H1 (cell line): Measurements from ENCODE around the gene MAP4K1. TPM values are rescaled to one million over a fixed set of nuclear protein-coding genes. Genes with fewer than 3 reads are reported as not detected.
A peak's percentile ranks its signal among the peaks of the same experiment; 100 is the strongest.

Experiments used
- CTCF ChIA-PET: fragments of 300-600 bp; sonication (Branson Sonifier 250); formaldehyde crosslinking; loops from one replicate; lab custom pipeline; 2021; ENCODE audit not compliant: partially characterized antibody; lab: Charles Lee
- POLR2A ChIA-PET: fragments of 300-600 bp; sonication (Branson Sonifier 250); formaldehyde crosslinking; loops from one replicate; lab custom pipeline; 2021; ENCODE audit warnings: inconsistent platforms; ENCODE audit not compliant: partially characterized antibody; lab: Charles Lee
- DNase-seq, 2 experiments: peaks; one replicate each; pipeline versions ENCODE4 v3.0.0 to v3.0.0-alpha.2; 2010 to 2022; ENCODE audit warnings: low spot score in 2 of 2, low read depth in 1 of 2, mixed read lengths in 1 of 2
- FAIRE-seq: peaks from 2 replicates; lab custom pipeline; 2011; peaks lifted over from hg19 to GRCh38; lab: Jason Lieb, UNC
- H2AFZ ChIP-seq: 2 replicates; pipeline ENCODE4 v1.8.1; 2012; ENCODE audit warnings: low read length, inconsistent platforms
- H2AK5ac ChIP-seq: 2 replicates; pipeline ENCODE4 v1.6.1; 2013; ENCODE audit warnings: low read depth, low read length
- H2BK120ac ChIP-seq: replicated peaks from 2 replicates; pipeline ENCODE3; 2013; ENCODE audit warnings: low read depth, low read length, inconsistent platforms
- H2BK12ac ChIP-seq: 2 replicates; pipeline ENCODE4 v1.6.1; 2013; ENCODE audit warnings: low read depth, low read length
- H2BK15ac ChIP-seq: 2 replicates; pipeline ENCODE4 v1.6.1; 2013; ENCODE audit warnings: low read length
- H2BK20ac ChIP-seq: 2 replicates; pipeline ENCODE4 v1.6.1; 2013; ENCODE audit warnings: low read length
- H2BK5ac ChIP-seq: 2 replicates; pipeline ENCODE4 v1.6.1; 2013; ENCODE audit warnings: low read depth, low read length
- H3K14ac ChIP-seq: 2 replicates; pipeline ENCODE4 v1.6.1; 2013; ENCODE audit warnings: inconsistent platforms; ENCODE audit not compliant: insufficient read length
- H3K18ac ChIP-seq: 2 replicates; pipeline ENCODE4 v1.6.1; 2013; ENCODE audit warnings: low read length; ENCODE audit errors: extremely low read depth
- H3K23ac ChIP-seq: 2 replicates; pipeline ENCODE4 v1.6.1; 2013; ENCODE audit warnings: inconsistent platforms; ENCODE audit not compliant: insufficient read length
- H3K23me2 ChIP-seq: 2 replicates; pipeline ENCODE4 v1.6.1; 2013; ENCODE audit warnings: low read depth, low read length
- H3K27ac ChIP-seq: 2 replicates; pipeline ENCODE4 v1.6.1; 2011; ENCODE audit warnings: low read depth, low read length, inconsistent platforms
- H3K27me3 ChIP-seq, 4 experiments: replicated peaks in 1 of 4; 1 replicate in 1 of 4; 2 replicates in 3 of 4; pipeline versions ENCODE4 v1.6.1 to v1.8.1; 2011 to 2013; ENCODE audit warnings: low read length in 3 of 4, mild to moderate bottlenecking in 3 of 4, inconsistent platforms in 2 of 4, mixed read lengths in 2 of 4, moderate library complexity in 1 of 4; ENCODE audit not compliant: control insufficient read depth in 3 of 4, insufficient read depth in 3 of 4; ENCODE audit errors: extremely low read depth in 1 of 4
- H3K36me3 ChIP-seq, 4 experiments: 2 replicates each; pipeline versions ENCODE4 v1.6.1 to v1.8.1; 2011 to 2013; ENCODE audit warnings: mild to moderate bottlenecking in 4 of 4, low read length in 3 of 4, moderate library complexity in 2 of 4, control low read depth in 1 of 4, inconsistent platforms in 1 of 4; ENCODE audit not compliant: insufficient read depth in 4 of 4, control insufficient read depth in 2 of 4
- H3K4ac ChIP-seq: replicated peaks from 2 replicates; pipeline ENCODE3; 2013; ENCODE audit warnings: low read length, low read depth, mixed read lengths, inconsistent platforms; ENCODE audit not compliant: insufficient read length
- H3K4me1 ChIP-seq, 4 experiments: replicated peaks in 1 of 4; 1 replicate in 1 of 4; 2 replicates in 3 of 4; pipeline versions ENCODE4 v1.6.1 to v1.8.1; 2011 to 2013; ENCODE audit warnings: low read length in 3 of 4, inconsistent platforms in 2 of 4, mixed read lengths in 1 of 4; ENCODE audit not compliant: insufficient read depth in 4 of 4, control insufficient read depth in 3 of 4
- H3K4me2 ChIP-seq, 2 experiments: 2 replicates each; pipeline versions ENCODE4 v1.6.1 to v1.8.1; 2011 to 2013; ENCODE audit warnings: low read depth in 2 of 2, low read length in 2 of 2, control low read depth in 1 of 2, inconsistent platforms in 1 of 2, mild to moderate bottlenecking in 1 of 2; ENCODE audit not compliant: insufficient read depth in 1 of 2
- H3K4me3 ChIP-seq, 4 experiments: fragments of 200-600, 300-600 bp in 1 of 4; sonication (generic), shearing (Covaris generic), sonication (Bioruptor Twin) in 1 of 4; 2 replicates each; pipeline versions ENCODE4 v1.5.1 to v1.8.1; 2011 to 2016; ENCODE audit warnings: low read length in 4 of 4, low read depth in 3 of 4, control low read depth in 2 of 4, inconsistent platforms in 2 of 4, mild to moderate bottlenecking in 2 of 4, mixed read lengths in 1 of 4, moderate library complexity in 1 of 4; ENCODE audit not compliant: insufficient read depth in 2 of 4; ENCODE audit errors: extremely low read depth in 1 of 4
- H3K56ac ChIP-seq: replicated peaks from 2 replicates; pipeline ENCODE3; 2013; ENCODE audit warnings: low read depth, mild to moderate bottlenecking, mixed read lengths, low read length, inconsistent platforms; ENCODE audit not compliant: insufficient read length
- H3K79me1 ChIP-seq: 2 replicates; pipeline ENCODE4 v1.6.1; 2013; ENCODE audit warnings: low read depth, low read length, control low read depth
- H3K79me2 ChIP-seq, 2 experiments: 2 replicates each; pipeline versions ENCODE4 v1.6.1 to v1.8.1; 2012 to 2013; ENCODE audit warnings: low read length in 2 of 2, mild to moderate bottlenecking in 2 of 2, inconsistent platforms in 1 of 2; ENCODE audit not compliant: insufficient read depth in 2 of 2, control insufficient read depth in 1 of 2
- H3K9ac ChIP-seq, 4 experiments: replicated peaks in 1 of 4; 1 replicate in 1 of 4; 2 replicates in 3 of 4; pipeline versions ENCODE4 v1.6.1 to v1.8.1; 2011 to 2013; ENCODE audit warnings: low read depth in 3 of 4, low read length in 3 of 4, control low read depth in 2 of 4, mild to moderate bottlenecking in 2 of 4, moderate library complexity in 2 of 4, inconsistent platforms in 1 of 4; ENCODE audit errors: extremely low read depth in 1 of 4
- H3K9me3 ChIP-seq, 2 experiments: 2 replicates each; pipeline versions ENCODE4 v1.6.1 to v1.8.1; 2012 to 2013; ENCODE audit warnings: mild to moderate bottlenecking in 2 of 2, moderate library complexity in 2 of 2, control low read depth in 1 of 2, inconsistent platforms in 1 of 2, low read depth in 1 of 2, low read length in 1 of 2, mixed read lengths in 1 of 2; ENCODE audit not compliant: insufficient read depth in 2 of 2
- H4K20me1 ChIP-seq, 2 experiments: replicated peaks in 1 of 2; 2 replicates each; pipeline versions ENCODE3 to v1.8.1; 2011 to 2013; ENCODE audit warnings: inconsistent platforms in 2 of 2, low read length in 2 of 2, mild to moderate bottlenecking in 1 of 2; ENCODE audit not compliant: insufficient read depth in 2 of 2, control insufficient read depth in 1 of 2
- H4K5ac ChIP-seq: 2 replicates; pipeline ENCODE4 v1.6.1; 2013; ENCODE audit warnings: low read length, low read depth, mixed read lengths, inconsistent platforms; ENCODE audit not compliant: insufficient read length
- H4K8ac ChIP-seq: 2 replicates; pipeline ENCODE4 v1.8.0; 2013; ENCODE audit warnings: mild to moderate bottlenecking, moderate library complexity, low read length, inconsistent platforms; ENCODE audit not compliant: insufficient read depth; ENCODE audit errors: extremely low read depth
- H4K91ac ChIP-seq: replicated peaks from 2 replicates; pipeline ENCODE3; 2013; ENCODE audit warnings: low read length, mixed read lengths, inconsistent platforms; ENCODE audit not compliant: insufficient read length
- PHF8 ChIP-seq: fragments of 200-600 bp; sonication (generic); conservative IDR thresholded peaks from 2 replicates; pipeline ENCODE4 v1.7.1; 2012; ENCODE audit warnings: low read depth, mild to moderate bottlenecking, inconsistent platforms, low read length, moderate library complexity
- POLR2A ChIP-seq, 2 experiments: IDR thresholded peaks; 1 replicate in 1 of 2; 2 replicates in 1 of 2; pipeline ENCODE4 v1.6.1; 2011; ENCODE audit warnings: low read depth in 2 of 2, low read length in 2 of 2, mild to moderate bottlenecking in 2 of 2; ENCODE audit errors: control extremely low read depth in 1 of 2
- RNF2 ChIP-seq: fragments of 200-900, 300-1000 bp; sonication (generic); IDR thresholded peaks from 2 replicates; pipeline ENCODE4 v1.7.1; 2016; ENCODE audit warnings: borderline replicate concordance, low read depth, mild to moderate bottlenecking, antibody characterized with exemption, low read length; ENCODE audit not compliant: poor library complexity, severe bottlenecking; ENCODE audit errors: missing control alignments
- SP2 ChIP-seq: IDR thresholded peaks from 2 replicates; pipeline ENCODE4 v1.6.1; 2012; ENCODE audit warnings: mild to moderate bottlenecking, low read length, inconsistent platforms
- TAF7 ChIP-seq: optimal IDR thresholded peaks from 2 replicates; pipeline ENCODE3; 2011; ENCODE audit warnings: low read depth, mild to moderate bottlenecking, inconsistent platforms, low read length, moderate library complexity, borderline replicate concordance
- WGBS, 2 experiments: shearing (Covaris generic) in 1 of 2; methylation state at CpG; one replicate each; pipeline versions ENCODE4 v1.1.6 to v1.1.7; 2013 to 2015; ENCODE audit warnings: low lambda C conversion rate in 2 of 2, mixed read lengths in 2 of 2, inconsistent platforms in 1 of 2, low coverage in 1 of 2, missing lambda C conversion rate in 1 of 2; ENCODE audit not compliant: insufficient replicate concordance in 2 of 2, insufficient coverage in 1 of 2, insufficient read length in 1 of 2; ENCODE audit errors: extremely low coverage in 1 of 2, missing lambda C conversion rate in 1 of 2; 5-methylcytosine and 5-hydroxymethylcytosine counted together
- polyA plus RNA-seq, 7 experiments: library from polyadenylated mRNA; depleted of rRNA in 3 of 7; stranded (reverse) in 5 of 7; unstranded in 2 of 7; fragments of >200 nt in 5 of 7; fragments of 200-250 nt in 2 of 7; gene quantifications; 1 replicate in 5 of 7; 2 replicates in 1 of 7; 4 replicates in 1 of 7; pipeline versions ENCODE4 v1.2.1 to v1.2.3, GENCODE V29; 2011 to 2013; ENCODE audit warnings: missing spikeins in 2 of 7, mixed read lengths in 2 of 7
- total RNA-seq: library from RNA; stranded (reverse); fragmentation: NEBNext Ultra II Directional; extraction: Animal tissue kit (Norgen Biotek cat#: 25700); gene quantifications from 2 replicates; pipeline ENCODE4 v1.2.1, GENCODE V29; 2021

The MAP4K1 gene
- total and polyA plus RNA-seq, 2 of the 8 experiments (the other 6 are each of a cell fraction or from before 2014, with no cell fraction given), result 9.0 to 10.4 TPM

- peaks cover 0 to 4% (median 0%) of the 10 kb centered on the region in 4 experiments; a peak in 1 of 8 replicates for H3K36me3 ChIP-seq
Measured at GRCh38 chr19:38653028-38653571, 35.3 kb upstream of the MAP4K1 start.

More at GRCh38 chr19:38653028-38653571, 35.3 kb upstream of the MAP4K1 start:
- Histone ChIP-seq H3K4ac (no peak overlapping the region), H3K14ac (no peak overlapping the region), H3K18ac (no peak overlapping the region), H3K27me3 (no peaks in the 10 kb centered on the region), H2BK12ac (no peak overlapping the region), H2BK120ac (no peak overlapping the region), H4K91ac (no peak overlapping the region), H3K27ac (no peak overlapping the region), H3K4me2 (peak overlapping the region in 1 of 2 experiments; percentile 62; a peak in 2 of 4 replicates), H3K4me1 (peaks cover 15 to 35% (median 24%) of the 10 kb centered on the region in 4 experiments), H3K9ac (no peak overlapping the region), H3K79me1 (peaks cover 15% of the 10 kb centered on the region), H3K23ac (no peak overlapping the region), H2BK20ac (no peak overlapping the region), H4K5ac (no peak overlapping the region), H4K20me1 (peaks cover 29 to 42% of the 10 kb centered on the region in 2 experiments), H3K56ac (no peak overlapping the region), H3K23me2 (peaks cover 15% of the 10 kb centered on the region; the same call in 1 of the 2 replicates), H3K79me2 (peaks cover 57 to 100% of the 10 kb centered on the region in 2 experiments), H3K4me3 (no peak overlapping the region), H4K8ac (no peak overlapping the region), H2AFZ (no peak overlapping the region), H2BK15ac (no peak overlapping the region), H2AK5ac (no peak overlapping the region), H3K9me3 (no peaks in the 10 kb centered on the region), H2BK5ac (no peak overlapping the region)
- ChIA-PET POLR2A (interaction anchor here (0.8 to 21.5 kb wide), 9 partner anchors 11 to 70 kb away, joined by 3 to 495 read pairs (median 4); no protein-coding TSS in a partner anchor), CTCF (interaction anchor here (0.5 to 1.3 kb wide), 5 partner anchors 17 to 56 kb away, joined by 3 read pairs; no protein-coding TSS in a partner anchor)
- DNase-seq (no peak), FAIRE-seq (no peak)
- 77% methylated on average over 7 of the region's 7 CpGs; no CpG with 5 or more reads in 1 of the 2 experiments for WGBS, 2 experiments
- TF ChIP-seq TAF7 (no peak), RNF2 (no peak), SP2 (no peak), PHF8 (no peak), POLR2A (IDR thresholded peaks at IDR 0.05; ENCODE audit: control extremely low read depth in 1 of 2, low read depth in 2 of 2, low read length in 2 of 2) (peak in 1 of 2 experiments; percentile 27; a peak in 1 of 3 replicates)
